ENCODE measurements around the gene ITPA.

The ITPA gene

GRCh38 chr20:3247638-3248037 is 38.3 kb downstream of the ITPA start:
- DNase-seq = no peak

- DNase-seq = no peak
Measured at GRCh38 chr20:3248167-3248992, 39.1 kb downstream of the ITPA start.

DNA sequence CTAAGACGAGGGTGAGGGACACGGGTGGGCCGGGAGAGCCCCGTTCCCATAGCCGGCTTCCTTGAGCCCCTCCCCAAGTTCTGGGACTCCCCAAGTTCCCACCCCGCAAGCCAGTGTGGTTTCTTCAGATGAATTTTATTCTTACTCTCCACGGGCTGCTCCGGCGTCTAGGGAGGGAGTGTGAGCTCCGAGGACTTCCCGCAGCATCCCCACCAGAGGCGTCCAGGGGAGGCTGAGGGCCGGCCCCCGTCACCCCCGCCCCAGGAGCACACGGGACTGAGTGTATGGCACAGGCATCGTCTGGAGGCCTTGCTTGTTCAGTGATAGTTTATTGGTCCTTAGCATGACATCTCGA is 39.7 kb downstream of the ITPA start:
- DNase-seq = no peak

DNA sequence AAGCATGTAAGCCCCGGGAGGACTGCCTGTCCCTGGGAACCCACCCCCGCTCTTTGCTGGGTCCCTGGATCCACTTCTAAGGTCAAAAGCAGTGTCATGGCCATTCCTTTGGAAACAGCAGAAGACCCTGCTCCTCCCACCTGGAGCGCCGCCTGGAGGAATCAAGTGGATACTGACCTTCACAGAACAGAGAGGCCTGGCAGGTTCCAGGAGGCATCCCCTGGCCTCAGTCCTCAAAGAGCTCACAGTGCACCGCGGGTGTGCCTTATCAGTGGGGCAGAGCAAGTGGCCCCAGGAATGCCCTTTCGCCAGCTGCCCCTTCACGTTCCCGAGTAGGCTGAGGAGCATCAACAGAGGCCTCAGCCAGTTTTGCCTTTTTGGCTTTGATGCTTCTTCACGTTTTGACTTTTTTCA is 40.8 kb downstream of the ITPA start:
- DNase-seq = no peak

DNA sequence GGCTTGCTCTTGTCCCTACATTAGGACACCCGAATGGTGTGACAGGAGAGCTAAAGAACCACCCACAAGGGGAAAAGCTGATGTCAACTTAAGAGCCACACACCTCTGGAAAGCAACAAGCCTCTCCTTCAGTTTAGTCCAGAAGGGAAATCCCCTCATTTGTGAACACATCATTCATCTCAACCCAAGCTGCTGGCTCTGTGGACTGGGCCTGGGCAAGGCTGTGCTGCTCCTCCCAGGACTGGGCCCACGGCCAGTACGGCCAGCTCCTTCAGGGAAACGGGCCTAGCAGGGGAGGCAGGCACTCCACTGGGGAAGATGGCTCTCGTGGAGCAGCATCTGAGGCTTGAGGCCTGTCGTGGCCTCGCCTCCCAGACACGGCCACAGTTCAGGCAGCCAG is 42.5 kb downstream of the ITPA start:
- no peak for DNase-seq

GRCh38 chr20:3255728-3256127 is 46.4 kb downstream of the ITPA start:
- no peak for DNase-seq

GRCh38 chr20:3258429-3258828 is 49.1 kb downstream of the ITPA start:
- DNase-seq = no peak

- no peak for DNase-seq
Measured at GRCh38 chr20:3262566-3262965, 53.3 kb downstream of the ITPA start.

GRCh38 chr20:3270051-3270450 is 60.8 kb downstream of the ITPA start:
- DNase-seq = no peak

DNA sequence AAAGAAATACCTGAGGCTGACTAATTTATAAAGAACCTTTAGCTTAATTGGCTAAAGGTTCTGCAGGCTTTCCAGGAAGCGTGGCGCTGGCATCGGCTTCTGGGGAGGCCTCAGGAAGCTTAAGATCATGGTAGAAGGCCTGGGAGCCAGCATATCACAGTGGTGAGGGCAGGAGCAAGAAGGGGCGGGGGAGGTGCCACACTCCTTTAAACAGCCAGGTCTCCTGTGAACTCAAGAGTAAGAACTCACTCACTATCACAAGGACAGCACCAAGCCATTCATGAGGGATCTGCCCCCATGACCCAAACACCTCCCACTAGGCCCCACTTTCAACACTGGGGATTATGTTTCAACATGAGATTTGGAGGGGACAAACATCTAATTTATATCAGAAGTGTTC is 64.1 kb downstream of the ITPA start:
- no peak for DNase-seq

Measured in activated naive CD4-positive, alpha-beta T cell treated with anti-CD3 and anti-CD28 coated beads, Interleukin-2, amount 50 U/mL, for 16 hours (primary cell).